HCT116 (cell line): ENCODE measurements around the gene CTCF. TPM values are rescaled to one million over a fixed set of nuclear protein-coding genes. Genes with fewer than 3 reads are reported as not detected.

Experiments used
- ATAC-seq: fragments of 200-7000 bp; cut with Tn5 transposase; 2 replicates; pipeline ENCODE4 v1.9.1; 2020; ENCODE audit warnings: mild to moderate bottlenecking, moderate library complexity
- BruUV-seq: library from RNA; stranded (reverse); fragments of 400-500 nt; replicated peaks from 2 replicates; lab custom pipeline; 2021; lab: Mats Ljungman, UMichigan
- CTCF ChIA-PET: fragments of 300-600 bp; sonication (Branson Sonifier 250); formaldehyde crosslinking; loops from one replicate; lab custom pipeline; 2021; ENCODE audit warnings: antibody characterized with exemption; lab: Charles Lee
- POLR2A ChIA-PET: fragments of 300-600, 350-600 bp; sonication (Branson Sonifier 250); formaldehyde crosslinking; loops from one replicate; lab custom pipeline; 2021; ENCODE audit warnings: antibody characterized with exemption; lab: Charles Lee
- RAD21 ChIA-PET, 2 experiments: fragments of 300-600 bp; sonication (Branson Sonifier 250); formaldehyde crosslinking; loops; one replicate each; lab custom pipeline; 2023; ENCODE audit warnings: low total read pairs in 2 of 2; ENCODE audit not compliant: uncharacterized antibody in 2 of 2, unreplicated experiment in 2 of 2, low non-redundant PET in 1 of 2; lab: Charles Lee
- DNase-seq: peaks from one replicate; pipeline ENCODE4 v3.0.0-alpha.2; 2010; ENCODE audit warnings: low read depth, low spot score
- H2AFZ ChIP-seq: fragments of 200-600 bp; shearing (Covaris generic), sonication (generic); 2 replicates; pipeline ENCODE4 v1.6.1; 2017; ENCODE audit warnings: low read depth, mixed run types, mixed read lengths, antibody characterized with exemption, low read length; ENCODE audit not compliant: poor library complexity, severe bottlenecking
- H3K27ac ChIP-seq: 2 replicates; pipeline ENCODE4 v1.5.1; 2012; ENCODE audit warnings: low read depth, low read length
- H3K27me3 ChIP-seq: fragments of 200-600 bp; sonication (generic); 2 replicates; pipeline ENCODE4 v1.6.1; 2016; ENCODE audit warnings: mixed run types, low read length, mixed read lengths; ENCODE audit not compliant: insufficient read depth
- H3K36me3 ChIP-seq, 2 experiments: fragments of 200-500 bp in 1 of 2; fragments of 200-600 bp in 1 of 2; sonication (Bioruptor generic) in 1 of 2; sonication (generic) in 1 of 2; 2 replicates each; pipeline versions ENCODE4 v1.5.1 to v1.6.1; 2014 to 2016; ENCODE audit warnings: low read length in 2 of 2, inconsistent platforms in 1 of 2, mixed read lengths in 1 of 2, mixed run types in 1 of 2; ENCODE audit not compliant: insufficient read depth in 2 of 2, control insufficient read depth in 1 of 2
- H3K4me1 ChIP-seq, 2 experiments: fragments of 200-600 bp in 1 of 2; sonication (generic) in 1 of 2; 2 replicates each; pipeline versions ENCODE4 v1.5.1 to v1.6.1; 2012 to 2017; ENCODE audit warnings: low read length in 2 of 2, inconsistent platforms in 1 of 2, mild to moderate bottlenecking in 1 of 2, mixed read lengths in 1 of 2, mixed run types in 1 of 2, moderate library complexity in 1 of 2; ENCODE audit not compliant: insufficient read depth in 2 of 2, control insufficient read depth in 1 of 2
- H3K4me2 ChIP-seq: fragments of 200-600 bp; sonication (generic); 2 replicates; pipeline ENCODE4 v1.6.1; 2017; ENCODE audit warnings: mixed run types, low read length, mixed read lengths
- H3K4me3 ChIP-seq, 2 experiments: fragments of 200-600 bp in 1 of 2; sonication (generic) in 1 of 2; replicated peaks in 1 of 2; 2 replicates each; pipeline ENCODE4 v1.5.1; 2011 to 2016; ENCODE audit warnings: low read length in 2 of 2, control low read depth in 1 of 2, low read depth in 1 of 2, mild to moderate bottlenecking in 1 of 2, mixed read lengths in 1 of 2, mixed run types in 1 of 2
- H3K79me2 ChIP-seq: fragments of 200-600 bp; sonication (generic); 2 replicates; pipeline ENCODE4 v1.6.1; 2017; ENCODE audit warnings: mild to moderate bottlenecking, mixed run types, low read length, moderate library complexity, mixed read lengths; ENCODE audit not compliant: insufficient read depth
- H3K9ac ChIP-seq: fragments of 200-600 bp; sonication (generic); 2 replicates; pipeline ENCODE4 v1.6.1; 2016; ENCODE audit warnings: low read length, mixed read lengths
- H3K9me2 ChIP-seq: fragments of 200-600 bp; sonication (generic), shearing (Covaris generic); 2 replicates; pipeline ENCODE4 v1.6.1; 2017; ENCODE audit warnings: mixed run types, mild to moderate bottlenecking, moderate library complexity; ENCODE audit not compliant: insufficient read depth
- H3K9me3 ChIP-seq, 2 experiments: fragments of 200-500 bp in 1 of 2; fragments of 200-600 bp in 1 of 2; sonication (Bioruptor generic) in 1 of 2; sonication (generic) in 1 of 2; 2 replicates each; pipeline ENCODE4 v1.6.1; 2014 to 2017; ENCODE audit warnings: low read length in 2 of 2, mixed read lengths in 2 of 2, inconsistent platforms in 1 of 2, low read depth in 1 of 2, mild to moderate bottlenecking in 1 of 2, mixed run types in 1 of 2, moderate library complexity in 1 of 2; ENCODE audit not compliant: control insufficient read depth in 1 of 2, insufficient read depth in 1 of 2
- H4K20me1 ChIP-seq: fragments of 200-600 bp; sonication (generic), shearing (Covaris generic); 2 replicates; pipeline ENCODE4 v1.6.1; 2017; ENCODE audit warnings: mixed run types, mild to moderate bottlenecking, moderate library complexity; ENCODE audit not compliant: insufficient read depth
- CEBPB ChIP-seq: IDR thresholded peaks from 2 replicates; pipeline ENCODE4 v1.6.1; 2012; ENCODE audit warnings: low read depth
- CTCF ChIP-seq, 3 experiments: fragments of 200-600 bp in 1 of 3; sonication (generic) in 1 of 3; IDR thresholded peaks in 2 of 3; conservative IDR thresholded peaks in 1 of 3; 2 replicates each; pipeline ENCODE4 v1.5.1; 2012 to 2017; ENCODE audit warnings: low read depth in 2 of 3, low read length in 2 of 3, antibody characterized with exemption in 1 of 3, borderline replicate concordance in 1 of 3, control low read depth in 1 of 3, mild to moderate bottlenecking in 1 of 3, mixed read lengths in 1 of 3, mixed run types in 1 of 3, moderate library complexity in 1 of 3; ENCODE audit not compliant: insufficient read depth in 1 of 3
- EGR1 ChIP-seq: IDR thresholded peaks from 2 replicates; pipeline ENCODE4 v1.6.1; 2012; ENCODE audit warnings: low read depth
- FOSL1 ChIP-seq: IDR thresholded peaks from 2 replicates; pipeline ENCODE4 v1.6.1; 2012; ENCODE audit warnings: low read depth
- JUND ChIP-seq: IDR thresholded peaks from 2 replicates; pipeline ENCODE4 v1.6.1; 2012
- POLR2A ChIP-seq: IDR thresholded peaks from 2 replicates; pipeline ENCODE4 v1.7.0; 2011; ENCODE audit warnings: borderline replicate concordance; ENCODE audit not compliant: insufficient read depth, insufficient read length; ENCODE audit errors: extremely low read depth
- RAD21 ChIP-seq: IDR thresholded peaks from 2 replicates; pipeline ENCODE4 v1.6.1; 2012; ENCODE audit warnings: low read depth, mild to moderate bottlenecking
- SRF ChIP-seq: IDR thresholded peaks from 2 replicates; pipeline ENCODE4 v1.6.1; 2012; ENCODE audit warnings: low read depth
- ZFX ChIP-seq: fragments of 450-650 bp; IDR thresholded peaks from 2 replicates; pipeline ENCODE4 v1.6.1; 2017
- intact Hi-C: fragments of 100-400 bp; cut with micrococcal nuclease; formaldehyde crosslinking; loops from 2 replicates; pipeline ENCODE4 v1.10.0; 2022
- total RNA-seq: library from RNA; stranded (reverse); gene quantifications from one replicate; pipeline ENCODE4 v1.2.1, GENCODE V29; 2021; ENCODE audit not compliant: unreplicated experiment
- TF ChIP-seq, protein P1 (sequence below): IDR thresholded peaks from 2 replicates; pipeline ENCODE4 v1.6.1; 2012; ENCODE audit warnings: low read depth
- TF ChIP-seq, protein P2 (sequence below): IDR thresholded peaks from 2 replicates; pipeline ENCODE4 v1.6.1; 2012
- TF ChIP-seq, protein P3 (sequence below): IDR thresholded peaks from 2 replicates; pipeline ENCODE4 v1.6.1; 2011; ENCODE audit warnings: mild to moderate bottlenecking, low read length, moderate library complexity; ENCODE audit not compliant: insufficient replicate concordance; ENCODE audit errors: extremely low read depth

The CTCF gene
- total RNA-seq, 1 experiment from 2014 or later = 48.3 TPM

- ChIA-PET CTCF (no interaction called here), POLR2A (no interaction called here), RAD21 (no interaction called here)
- Histone ChIP-seq H3K36me3 (no peaks in the 10 kb centered on the region), H3K4me1 (peaks cover 0 to 13% of the 10 kb centered on the region in 2 experiments; a peak in 1 of 4 replicates), H3K4me3 (no peak overlapping the region), H3K9me3 (no peaks in the 10 kb centered on the region), H3K9me2 (no peaks in the 10 kb centered on the region), H3K79me2 (peaks cover 2% of the 10 kb centered on the region; the same call in 1 of the 2 replicates), H3K27ac (no peak overlapping the region), H3K4me2 (no peak overlapping the region), H2AFZ (no peak overlapping the region), H3K9ac (no peak overlapping the region), H3K27me3 (no peaks in the 10 kb centered on the region), H4K20me1 (no peaks in the 10 kb centered on the region)
- intact Hi-C loops = no loop called here
- no peak for TF ChIP-seq CTCF (IDR thresholded peaks at IDR 0.05 in 2 of 3, conservative IDR thresholded peaks at IDR 0.05 in 1 of 3; ENCODE audit: borderline replicate concordance in 1 of 3, insufficient read depth in 1 of 3, low read depth in 2 of 3, low read length in 2 of 3)
- TF ChIP-seq, protein P1, sequence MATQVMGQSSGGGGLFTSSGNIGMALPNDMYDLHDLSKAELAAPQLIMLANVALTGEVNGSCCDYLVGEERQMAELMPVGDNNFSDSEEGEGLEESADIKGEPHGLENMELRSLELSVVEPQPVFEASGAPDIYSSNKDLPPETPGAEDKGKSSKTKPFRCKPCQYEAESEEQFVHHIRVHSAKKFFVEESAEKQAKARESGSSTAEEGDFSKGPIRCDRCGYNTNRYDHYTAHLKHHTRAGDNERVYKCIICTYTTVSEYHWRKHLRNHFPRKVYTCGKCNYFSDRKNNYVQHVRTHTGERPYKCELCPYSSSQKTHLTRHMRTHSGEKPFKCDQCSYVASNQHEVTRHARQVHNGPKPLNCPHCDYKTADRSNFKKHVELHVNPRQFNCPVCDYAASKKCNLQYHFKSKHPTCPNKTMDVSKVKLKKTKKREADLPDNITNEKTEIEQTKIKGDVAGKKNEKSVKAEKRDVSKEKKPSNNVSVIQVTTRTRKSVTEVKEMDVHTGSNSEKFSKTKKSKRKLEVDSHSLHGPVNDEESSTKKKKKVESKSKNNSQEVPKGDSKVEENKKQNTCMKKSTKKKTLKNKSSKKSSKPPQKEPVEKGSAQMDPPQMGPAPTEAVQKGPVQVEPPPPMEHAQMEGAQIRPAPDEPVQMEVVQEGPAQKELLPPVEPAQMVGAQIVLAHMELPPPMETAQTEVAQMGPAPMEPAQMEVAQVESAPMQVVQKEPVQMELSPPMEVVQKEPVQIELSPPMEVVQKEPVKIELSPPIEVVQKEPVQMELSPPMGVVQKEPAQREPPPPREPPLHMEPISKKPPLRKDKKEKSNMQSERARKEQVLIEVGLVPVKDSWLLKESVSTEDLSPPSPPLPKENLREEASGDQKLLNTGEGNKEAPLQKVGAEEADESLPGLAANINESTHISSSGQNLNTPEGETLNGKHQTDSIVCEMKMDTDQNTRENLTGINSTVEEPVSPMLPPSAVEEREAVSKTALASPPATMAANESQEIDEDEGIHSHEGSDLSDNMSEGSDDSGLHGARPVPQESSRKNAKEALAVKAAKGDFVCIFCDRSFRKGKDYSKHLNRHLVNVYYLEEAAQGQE = no peak
- no peak for TF ChIP-seq FOSL1
- no peak for TF ChIP-seq SRF
- TF ChIP-seq JUND = no peak
- TF ChIP-seq CEBPB = no peak
- TF ChIP-seq POLR2A = no peak
- no peak for TF ChIP-seq EGR1
- TF ChIP-seq ZFX = no peak
- TF ChIP-seq, protein P2, sequence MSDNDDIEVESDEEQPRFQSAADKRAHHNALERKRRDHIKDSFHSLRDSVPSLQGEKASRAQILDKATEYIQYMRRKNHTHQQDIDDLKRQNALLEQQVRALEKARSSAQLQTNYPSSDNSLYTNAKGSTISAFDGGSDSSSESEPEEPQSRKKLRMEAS = no peak
- TF ChIP-seq RAD21 = no peak
- TF ChIP-seq, protein P3, sequence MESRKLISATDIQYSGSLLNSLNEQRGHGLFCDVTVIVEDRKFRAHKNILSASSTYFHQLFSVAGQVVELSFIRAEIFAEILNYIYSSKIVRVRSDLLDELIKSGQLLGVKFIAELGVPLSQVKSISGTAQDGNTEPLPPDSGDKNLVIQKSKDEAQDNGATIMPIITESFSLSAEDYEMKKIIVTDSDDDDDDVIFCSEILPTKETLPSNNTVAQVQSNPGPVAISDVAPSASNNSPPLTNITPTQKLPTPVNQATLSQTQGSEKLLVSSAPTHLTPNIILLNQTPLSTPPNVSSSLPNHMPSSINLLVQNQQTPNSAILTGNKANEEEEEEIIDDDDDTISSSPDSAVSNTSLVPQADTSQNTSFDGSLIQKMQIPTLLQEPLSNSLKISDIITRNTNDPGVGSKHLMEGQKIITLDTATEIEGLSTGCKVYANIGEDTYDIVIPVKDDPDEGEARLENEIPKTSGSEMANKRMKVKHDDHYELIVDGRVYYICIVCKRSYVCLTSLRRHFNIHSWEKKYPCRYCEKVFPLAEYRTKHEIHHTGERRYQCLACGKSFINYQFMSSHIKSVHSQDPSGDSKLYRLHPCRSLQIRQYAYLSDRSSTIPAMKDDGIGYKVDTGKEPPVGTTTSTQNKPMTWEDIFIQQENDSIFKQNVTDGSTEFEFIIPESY = no peak
- no peak for DNase-seq
- ATAC-seq = no peak
- BruUV-seq = no TSS peak
Measured at GRCh38 chr16:67649494-67649931, 87.2 kb downstream of the CTCF start.
